Nephron progenitor cell (in vitro differentiated cells): ENCODE data around the gene SUSD4.
A peak's percentile ranks its signal among the peaks of the same experiment; 100 is the strongest.

Experiments
- DNase-seq: peaks from one replicate; pipeline ENCODE4 v3.0.0; 2021
- H3K27ac Mint-ChIP-seq: 2 replicates; pipeline ENCODE4 v1.8.0; 2021; ENCODE audit warnings: mild to moderate bottlenecking, moderate library complexity, mixed read lengths
- H3K27me3 Mint-ChIP-seq: 2 replicates; pipeline ENCODE4 v1.8.0; 2021; ENCODE audit warnings: mild to moderate bottlenecking, low read depth, mixed read lengths; ENCODE audit not compliant: poor library complexity
- H3K36me3 Mint-ChIP-seq: 2 replicates; pipeline ENCODE4 v1.8.0; 2021; ENCODE audit warnings: low read depth, mixed read lengths
- H3K4me1 Mint-ChIP-seq: 2 replicates; pipeline ENCODE4 v1.8.0; 2021; ENCODE audit warnings: mixed read lengths
- H3K4me3 Mint-ChIP-seq: 2 replicates; pipeline ENCODE4 v1.8.0; 2021; ENCODE audit warnings: mild to moderate bottlenecking, moderate library complexity, mixed read lengths
- H3K9me3 Mint-ChIP-seq: 2 replicates; pipeline ENCODE4 v1.8.0; 2021; ENCODE audit warnings: mild to moderate bottlenecking, moderate library complexity, mixed read lengths
- TF ChIP-seq, protein P1 (sequence below): fragments of 200-600 bp; sonication (generic); IDR thresholded peaks from 2 replicates; pipeline ENCODE4 v1.5.0; 2021; ENCODE audit warnings: antibody characterized with exemption

The SUSD4 gene

DNA sequence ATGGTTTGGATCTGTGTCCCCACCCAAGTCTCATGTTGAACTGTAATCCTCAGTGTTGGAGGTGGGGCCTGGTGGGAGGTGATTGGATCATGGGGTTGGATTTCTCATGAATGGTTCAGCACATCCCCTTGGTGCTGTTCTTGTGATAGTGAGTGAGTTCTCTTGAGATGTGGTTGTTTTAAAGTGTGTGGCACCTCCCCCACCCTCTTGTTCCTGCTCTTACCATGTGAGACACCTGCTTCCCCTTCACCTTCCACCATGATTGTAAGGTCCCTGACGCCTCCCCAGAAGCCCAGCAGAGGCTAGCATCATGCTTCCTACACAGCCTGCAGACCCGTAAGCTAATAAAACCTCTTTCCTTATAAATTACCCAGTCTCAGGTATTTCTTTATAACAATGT is 55.8 kb downstream of the SUSD4 start:
- Mint-ChIP-seq H3K27me3 (no peaks in the 10 kb centered on the region), H3K4me1 (peaks cover 3% of the 10 kb centered on the region), H3K4me3 (no peak overlapping the region), H3K9me3 (peaks cover 15% of the 10 kb centered on the region), H3K36me3 (peaks cover 5% of the 10 kb centered on the region), H3K27ac (no peak overlapping the region)
- DNase-seq = no peak
- TF ChIP-seq, protein P1, sequence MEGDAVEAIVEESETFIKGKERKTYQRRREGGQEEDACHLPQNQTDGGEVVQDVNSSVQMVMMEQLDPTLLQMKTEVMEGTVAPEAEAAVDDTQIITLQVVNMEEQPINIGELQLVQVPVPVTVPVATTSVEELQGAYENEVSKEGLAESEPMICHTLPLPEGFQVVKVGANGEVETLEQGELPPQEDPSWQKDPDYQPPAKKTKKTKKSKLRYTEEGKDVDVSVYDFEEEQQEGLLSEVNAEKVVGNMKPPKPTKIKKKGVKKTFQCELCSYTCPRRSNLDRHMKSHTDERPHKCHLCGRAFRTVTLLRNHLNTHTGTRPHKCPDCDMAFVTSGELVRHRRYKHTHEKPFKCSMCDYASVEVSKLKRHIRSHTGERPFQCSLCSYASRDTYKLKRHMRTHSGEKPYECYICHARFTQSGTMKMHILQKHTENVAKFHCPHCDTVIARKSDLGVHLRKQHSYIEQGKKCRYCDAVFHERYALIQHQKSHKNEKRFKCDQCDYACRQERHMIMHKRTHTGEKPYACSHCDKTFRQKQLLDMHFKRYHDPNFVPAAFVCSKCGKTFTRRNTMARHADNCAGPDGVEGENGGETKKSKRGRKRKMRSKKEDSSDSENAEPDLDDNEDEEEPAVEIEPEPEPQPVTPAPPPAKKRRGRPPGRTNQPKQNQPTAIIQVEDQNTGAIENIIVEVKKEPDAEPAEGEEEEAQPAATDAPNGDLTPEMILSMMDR = no peak

DNA sequence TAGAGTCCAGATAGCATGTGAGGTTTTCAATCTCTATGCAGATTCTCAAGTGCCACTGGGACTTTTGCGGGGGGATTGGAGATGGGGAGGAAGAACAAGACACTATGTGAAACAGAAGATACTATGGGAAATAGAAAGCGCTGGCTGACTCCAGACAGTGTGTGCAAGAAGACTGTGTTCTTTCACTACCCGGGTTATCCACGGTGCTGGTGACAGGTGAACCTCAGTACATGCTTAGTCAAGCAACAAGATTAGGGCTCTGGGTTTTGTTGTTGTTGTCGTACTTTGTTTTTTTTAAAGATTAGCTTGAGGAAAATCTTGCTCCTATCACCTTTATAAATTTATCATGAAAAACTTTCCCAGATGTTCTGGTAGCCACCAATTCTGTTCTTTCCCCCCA is 56.4 kb downstream of the SUSD4 start:
- no peak for DNase-seq
- H3K9me3 Mint-ChIP-seq = peaks cover 20% of the 10 kb centered on the region
- H3K27ac Mint-ChIP-seq = no peak overlapping the region
- no peaks in the 10 kb centered on the region for H3K27me3 Mint-ChIP-seq
- H3K36me3 Mint-ChIP-seq = peaks cover 9% of the 10 kb centered on the region
- no peak overlapping the region for H3K4me3 Mint-ChIP-seq
- H3K4me1 Mint-ChIP-seq = no peaks in the 10 kb centered on the region
- TF ChIP-seq, protein P1 = no peak

DNA sequence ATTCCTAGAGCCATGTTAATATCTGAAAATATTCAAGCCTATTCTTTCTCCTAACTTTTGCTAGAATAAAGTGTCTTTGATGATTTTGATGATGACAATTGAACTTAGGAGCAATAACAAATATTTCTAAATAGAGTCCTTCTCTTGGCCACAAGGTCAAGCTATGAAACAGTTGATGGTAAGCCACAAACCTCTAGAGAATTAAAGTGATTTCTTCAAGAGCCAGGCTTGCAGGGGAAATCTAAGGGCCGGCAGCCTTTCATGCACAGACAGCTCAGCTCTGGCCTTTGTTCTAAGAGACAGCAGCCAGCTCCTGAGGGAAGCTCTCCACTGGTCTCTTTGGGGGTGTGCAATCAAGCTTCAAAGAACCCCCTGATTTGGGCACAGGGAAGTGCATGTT is 59.0 kb downstream of the SUSD4 start:
- DNase-seq = no peak
- H3K9me3 Mint-ChIP-seq = peaks cover 22% of the 10 kb centered on the region
- H3K4me3 Mint-ChIP-seq = no peak overlapping the region
- H3K27ac Mint-ChIP-seq = no peak overlapping the region
- peaks cover 1% of the 10 kb centered on the region for H3K27me3 Mint-ChIP-seq
- TF ChIP-seq, protein P1 = no peak
- H3K36me3 Mint-ChIP-seq = peaks cover 9% of the 10 kb centered on the region
- peaks cover 13% of the 10 kb centered on the region for H3K4me1 Mint-ChIP-seq

DNA sequence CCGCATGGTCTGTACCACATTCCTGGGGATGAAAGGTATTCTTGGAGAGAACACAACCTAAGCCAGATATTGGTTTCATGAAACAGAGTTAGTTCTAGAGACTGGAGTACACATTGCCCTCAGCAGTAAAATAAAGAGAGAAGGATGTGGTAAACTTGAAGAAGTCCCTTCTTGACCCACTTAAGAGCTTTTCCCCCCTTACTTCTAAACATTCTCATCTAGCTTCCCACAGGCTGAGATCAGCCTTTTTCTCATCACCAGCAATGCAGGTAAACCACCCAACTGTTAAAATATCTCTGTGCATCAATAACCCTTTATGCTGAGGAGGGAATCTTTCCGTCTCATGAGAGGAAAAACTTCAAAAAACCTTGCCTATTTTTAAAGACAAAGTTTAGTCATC is 62.6 kb downstream of the SUSD4 start:
- no peak for DNase-seq
- H3K36me3 Mint-ChIP-seq = peaks cover 9% of the 10 kb centered on the region
- peaks cover 22% of the 10 kb centered on the region for H3K9me3 Mint-ChIP-seq
- H3K4me1 Mint-ChIP-seq = peaks cover 28% of the 10 kb centered on the region
- H3K27me3 Mint-ChIP-seq = peaks cover 4% of the 10 kb centered on the region
- no peak overlapping the region for H3K27ac Mint-ChIP-seq
- TF ChIP-seq, protein P1 = no peak
- H3K4me3 Mint-ChIP-seq = no peak overlapping the region

DNA sequence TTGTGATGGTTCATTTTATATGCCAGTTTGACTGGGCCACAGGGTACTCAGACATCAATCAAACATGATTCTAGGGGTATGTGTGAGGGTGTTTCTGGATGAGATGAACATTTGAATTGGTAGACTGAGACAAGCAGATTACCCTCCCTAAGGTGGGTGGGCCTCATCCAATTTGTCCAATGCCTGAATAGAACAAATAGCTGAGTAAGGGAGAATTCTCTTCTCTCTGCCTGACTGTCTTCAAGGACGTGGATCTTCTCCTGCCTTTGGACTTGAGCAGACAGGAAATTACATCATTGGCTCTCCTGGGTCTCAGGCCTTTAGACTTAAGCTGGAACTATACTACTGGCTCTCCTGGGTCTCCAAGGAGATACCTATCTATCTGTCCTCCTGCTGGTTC is 64.4 kb downstream of the SUSD4 start:
- no peak overlapping the region for H3K4me3 Mint-ChIP-seq
- peaks cover 9% of the 10 kb centered on the region for H3K36me3 Mint-ChIP-seq
- DNase-seq = no peak
- peaks cover 19% of the 10 kb centered on the region for H3K9me3 Mint-ChIP-seq
- no peak overlapping the region for H3K27ac Mint-ChIP-seq
- TF ChIP-seq, protein P1 = no peak
- peaks cover 28% of the 10 kb centered on the region for H3K4me1 Mint-ChIP-seq
- H3K27me3 Mint-ChIP-seq = peaks cover 4% of the 10 kb centered on the region

DNA sequence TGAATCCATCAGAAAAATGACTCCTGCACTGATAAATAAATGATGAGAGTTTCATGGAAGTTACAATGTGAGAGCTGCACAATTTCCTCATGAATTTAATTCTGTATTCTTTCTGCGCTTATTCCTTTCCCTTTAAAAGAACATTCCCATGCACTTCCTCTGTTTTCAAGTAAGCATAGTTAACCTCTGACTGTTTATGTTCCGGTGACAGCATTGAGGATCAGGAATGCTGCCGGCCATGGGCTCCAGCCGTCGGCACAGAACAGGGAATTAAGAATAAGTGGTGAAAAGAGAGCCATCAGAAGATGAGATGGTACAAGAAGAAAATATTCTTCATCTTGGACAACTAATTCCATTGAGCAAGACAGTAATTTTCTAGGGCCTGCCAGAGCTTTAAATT is 65.3 kb downstream of the SUSD4 start:
- DNase-seq = no peak
- Mint-ChIP-seq H3K9me3 (peaks cover 13% of the 10 kb centered on the region), H3K36me3 (peaks cover 9% of the 10 kb centered on the region), H3K4me1 (peaks cover 28% of the 10 kb centered on the region), H3K4me3 (no peak overlapping the region), H3K27ac (peak overlapping the region; percentile 49), H3K27me3 (peaks cover 9% of the 10 kb centered on the region)
- TF ChIP-seq, protein P1 = no peak
